ENCODE results near the gene MESP1.

Gene MESP1

GRCh38 chr15:89758283-89758682, 7.2 kb upstream of the MESP1 start:
- H3K79me2 ChIP-seq (ENCODE audit: insufficient read depth, low read length), result no peaks in the 10 kb centered on the region
- H3K36me3 ChIP-seq (ENCODE audit: low read length), result no peaks in the 10 kb centered on the region
- no peaks in the 10 kb centered on the region for H4K20me1 ChIP-seq (ENCODE audit: low read depth, low read length)
- H3F3A ChIP-seq (ENCODE audit: insufficient read depth), result no peaks in the 10 kb centered on the region
- H3K4me2 ChIP-seq (ENCODE audit: low read depth, low read length, poor library complexity, severe bottlenecking), result no peak overlapping the region
- no peaks in the 10 kb centered on the region for H3K27me3 ChIP-seq (ENCODE audit: low read length)
- no peaks in the 10 kb centered on the region for H3K9me2 ChIP-seq (replicated peaks; ENCODE audit: insufficient read depth, low read length)
- H3K27ac ChIP-seq (ENCODE audit: low read depth, low read length), result no peak overlapping the region
- H3K9me3 ChIP-seq (ENCODE audit: insufficient read depth, low read length), result no peaks in the 10 kb centered on the region
- TF ChIP-seq, protein P1, sequence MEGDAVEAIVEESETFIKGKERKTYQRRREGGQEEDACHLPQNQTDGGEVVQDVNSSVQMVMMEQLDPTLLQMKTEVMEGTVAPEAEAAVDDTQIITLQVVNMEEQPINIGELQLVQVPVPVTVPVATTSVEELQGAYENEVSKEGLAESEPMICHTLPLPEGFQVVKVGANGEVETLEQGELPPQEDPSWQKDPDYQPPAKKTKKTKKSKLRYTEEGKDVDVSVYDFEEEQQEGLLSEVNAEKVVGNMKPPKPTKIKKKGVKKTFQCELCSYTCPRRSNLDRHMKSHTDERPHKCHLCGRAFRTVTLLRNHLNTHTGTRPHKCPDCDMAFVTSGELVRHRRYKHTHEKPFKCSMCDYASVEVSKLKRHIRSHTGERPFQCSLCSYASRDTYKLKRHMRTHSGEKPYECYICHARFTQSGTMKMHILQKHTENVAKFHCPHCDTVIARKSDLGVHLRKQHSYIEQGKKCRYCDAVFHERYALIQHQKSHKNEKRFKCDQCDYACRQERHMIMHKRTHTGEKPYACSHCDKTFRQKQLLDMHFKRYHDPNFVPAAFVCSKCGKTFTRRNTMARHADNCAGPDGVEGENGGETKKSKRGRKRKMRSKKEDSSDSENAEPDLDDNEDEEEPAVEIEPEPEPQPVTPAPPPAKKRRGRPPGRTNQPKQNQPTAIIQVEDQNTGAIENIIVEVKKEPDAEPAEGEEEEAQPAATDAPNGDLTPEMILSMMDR (IDR thresholded peaks at IDR 0.05; ENCODE audit: insufficient read depth, low read length, poor library complexity, severe bottlenecking), result no peak
- TF ChIP-seq EZH2phosphoT487 (conservative IDR thresholded peaks at IDR 0.05; ENCODE audit: low read length), result no peak
- H3K4me3 ChIP-seq (ENCODE audit: insufficient read depth, low read length, poor library complexity, severe bottlenecking), result no peak overlapping the region
- no peak overlapping the region for H3K9ac ChIP-seq (ENCODE audit: low read length)
- no peak overlapping the region for H2AFZ ChIP-seq (ENCODE audit: low read depth, low read length, severe bottlenecking)

DNA sequence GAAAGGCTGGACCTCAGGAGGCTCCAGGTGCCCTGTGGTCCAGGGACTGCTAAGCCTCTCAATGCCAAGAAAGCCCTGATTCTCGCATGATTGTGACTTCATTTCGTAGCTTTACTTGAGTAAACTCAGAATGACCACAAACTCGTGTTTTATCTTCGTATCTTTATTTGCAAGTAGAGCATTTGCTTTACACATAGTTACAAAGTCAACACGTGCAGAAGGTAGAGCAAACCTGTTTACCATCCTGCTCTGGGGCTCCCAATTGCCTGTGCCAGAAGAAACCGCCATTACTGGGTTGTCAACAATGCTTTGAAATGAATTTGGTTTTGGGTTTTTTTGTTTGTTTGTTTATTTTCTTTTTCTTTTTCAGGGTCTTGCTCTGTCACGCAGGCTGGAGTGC, 5.8 kb upstream of the MESP1 start:
- no peaks in the 10 kb centered on the region for H4K20me1 ChIP-seq (ENCODE audit: low read depth, low read length)
- no peak overlapping the region for H3K9ac ChIP-seq (ENCODE audit: low read length)
- H3K9me2 ChIP-seq (replicated peaks; ENCODE audit: insufficient read depth, low read length), result no peaks in the 10 kb centered on the region
- H2AFZ ChIP-seq (ENCODE audit: low read depth, low read length, severe bottlenecking), result no peak overlapping the region
- TF ChIP-seq, protein P1 (IDR thresholded peaks at IDR 0.05; ENCODE audit: insufficient read depth, low read length, poor library complexity, severe bottlenecking), result no peak
- no peaks in the 10 kb centered on the region for H3K79me2 ChIP-seq (ENCODE audit: insufficient read depth, low read length)
- no peaks in the 10 kb centered on the region for H3K36me3 ChIP-seq (ENCODE audit: low read length)
- H3K9me3 ChIP-seq (ENCODE audit: insufficient read depth, low read length), result no peaks in the 10 kb centered on the region
- H3F3A ChIP-seq (ENCODE audit: insufficient read depth), result no peaks in the 10 kb centered on the region
- H3K27ac ChIP-seq (ENCODE audit: low read depth, low read length), result no peak overlapping the region
- H3K4me2 ChIP-seq (ENCODE audit: low read depth, low read length, poor library complexity, severe bottlenecking), result no peak overlapping the region
- no peaks in the 10 kb centered on the region for H3K27me3 ChIP-seq (ENCODE audit: low read length)
- H3K4me3 ChIP-seq (ENCODE audit: insufficient read depth, low read length, poor library complexity, severe bottlenecking), result no peak overlapping the region

DNA sequence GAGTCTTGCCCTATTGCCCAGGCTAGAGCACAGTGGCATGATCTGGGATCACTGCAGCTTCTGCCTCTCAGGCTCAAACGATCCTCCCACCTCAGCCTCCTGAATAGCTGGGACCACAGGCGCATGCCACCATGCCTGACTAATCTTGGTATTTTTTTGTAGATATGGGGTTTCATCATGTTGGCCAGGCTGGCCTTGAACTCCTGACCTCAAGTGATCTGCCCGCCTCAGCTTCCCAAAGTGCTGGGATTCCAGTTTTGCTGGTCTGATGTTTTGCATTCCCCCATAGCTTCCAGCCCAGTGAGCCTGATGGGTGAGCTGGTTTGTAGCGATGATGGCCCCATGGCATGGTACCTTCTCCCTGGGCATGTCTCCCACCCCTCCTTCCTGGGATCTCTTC, 4.7 kb upstream of the MESP1 start:
- no peaks in the 10 kb centered on the region for H4K20me1 ChIP-seq (ENCODE audit: low read depth, low read length)
- H3K9me2 ChIP-seq (replicated peaks; ENCODE audit: insufficient read depth, low read length), result no peaks in the 10 kb centered on the region
- no peak overlapping the region for H3K9ac ChIP-seq (ENCODE audit: low read length)
- no peak overlapping the region for H3K27ac ChIP-seq (ENCODE audit: low read depth, low read length)
- no peak overlapping the region for H3K4me3 ChIP-seq (ENCODE audit: insufficient read depth, low read length, poor library complexity, severe bottlenecking)
- H2AFZ ChIP-seq (ENCODE audit: low read depth, low read length, severe bottlenecking), result no peak overlapping the region
- H3K79me2 ChIP-seq (ENCODE audit: insufficient read depth, low read length), result no peaks in the 10 kb centered on the region
- TF ChIP-seq, protein P1 (IDR thresholded peaks at IDR 0.05; ENCODE audit: insufficient read depth, low read length, poor library complexity, severe bottlenecking), result no peak
- no peak for TF ChIP-seq EZH2phosphoT487 (conservative IDR thresholded peaks at IDR 0.05; ENCODE audit: low read length)
- H3K4me2 ChIP-seq (ENCODE audit: low read depth, low read length, poor library complexity, severe bottlenecking), result no peak overlapping the region
- no peaks in the 10 kb centered on the region for H3K9me3 ChIP-seq (ENCODE audit: insufficient read depth, low read length)
- H3K27me3 ChIP-seq (ENCODE audit: low read length), result no peaks in the 10 kb centered on the region
- no peaks in the 10 kb centered on the region for H3F3A ChIP-seq (ENCODE audit: insufficient read depth)
- H3K36me3 ChIP-seq (ENCODE audit: low read length), result no peaks in the 10 kb centered on the region
